GM18517 (cell line): ENCODE data around the gene TSPY8.
"Not testable (repeated sequence)": the region's sequence is repeated elsewhere in the genome, so short reads cannot be mapped to it uniquely, and the experiment has no call there.

Experiments used
- ATAC-seq: cut with Tn5 transposase; IDR thresholded peaks from one replicate; pipeline ENCODE4 v1.9.1; 2021; ENCODE audit warnings: mild to moderate bottlenecking, moderate library complexity; ENCODE audit not compliant: unreplicated experiment

The TSPY8 gene

GRCh38 chrY:9357497-9357896 is at the start of gene TSPY8:
Gene TSPY8 (plus strand): TSS chrY:9357797. CDS start chrY:9357843, 46 bp downstream.
- ATAC-seq, result not testable (repeated sequence)

- no peak for ATAC-seq
Observed at GRCh38 chrY:9320996-9321395, 36.6 kb upstream of the TSPY8 start.

- ATAC-seq, result not testable (repeated sequence)
Observed at GRCh38 chrY:9337164-9337563, 20.4 kb upstream of the TSPY8 start, which contains the start of gene TSPY4. Gene TSPY4 (plus strand): TSS chrY:9337464. CDS start chrY:9337510, 46 bp downstream.

- not testable (repeated sequence) for ATAC-seq
Observed at GRCh38 chrY:9396527-9396926, 38.9 kb downstream of the TSPY8 start.

- not testable (repeated sequence) for ATAC-seq
Observed at GRCh38 chrY:9398121-9398520, 40.5 kb downstream of the TSPY8 start, which contains the start of gene TSPY3. Gene TSPY3 (plus strand): TSS chrY:9398421. CDS start chrY:9398467, 46 bp downstream.
